Ammon's horn (tissue), 1 donor: Measurements from ENCODE around the gene WDR33.

ENCODE experiments used
- DNase-seq: peaks from one replicate; pipeline ENCODE4 v3.0.0-alpha.2; 2016; ENCODE audit warnings: low spot score

WDR33 gene

DNA sequence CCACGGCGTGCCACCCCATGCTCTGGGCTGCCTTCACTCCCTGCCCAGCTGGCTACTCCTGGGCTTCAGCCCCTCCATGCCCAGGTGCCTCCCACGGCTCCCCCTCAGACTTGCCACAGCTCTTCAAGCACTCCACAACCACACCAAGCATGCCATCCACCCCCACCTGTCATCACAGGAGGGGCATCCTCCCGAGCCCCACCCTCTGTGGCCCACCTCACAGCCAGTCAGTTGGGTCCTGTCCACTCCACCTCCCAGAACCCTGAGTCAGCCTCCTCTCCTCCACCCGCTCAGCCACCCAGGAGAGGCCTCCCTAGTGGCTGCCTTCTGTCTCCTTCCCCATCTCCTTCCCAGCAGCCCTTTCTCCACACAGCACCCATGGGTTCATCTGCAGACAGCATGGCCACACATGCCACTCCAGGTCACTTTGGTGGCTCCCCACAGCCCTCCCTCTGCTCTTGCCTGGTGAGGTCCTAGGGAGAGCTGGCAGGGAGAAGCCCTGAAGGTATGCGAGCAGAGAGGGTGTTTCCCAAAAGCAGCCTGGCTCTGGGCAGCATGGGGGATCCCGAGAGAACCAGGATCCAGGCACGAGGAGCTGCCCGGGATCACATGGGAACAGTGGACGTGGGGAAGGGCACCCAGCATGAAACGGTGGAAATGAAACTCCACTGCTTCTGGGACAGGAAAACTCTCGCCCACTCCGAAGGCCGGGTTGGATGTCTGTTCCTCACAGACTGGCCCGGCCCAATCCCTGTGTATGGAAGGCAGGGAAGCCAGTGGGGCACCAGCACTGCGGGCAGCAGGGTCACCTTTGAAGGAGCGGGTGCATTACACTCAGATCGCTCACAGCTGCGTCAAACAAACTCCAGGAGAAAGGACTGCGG, 138.4 kb downstream of the WDR33 start:
- DNase-seq: no peak

DNA sequence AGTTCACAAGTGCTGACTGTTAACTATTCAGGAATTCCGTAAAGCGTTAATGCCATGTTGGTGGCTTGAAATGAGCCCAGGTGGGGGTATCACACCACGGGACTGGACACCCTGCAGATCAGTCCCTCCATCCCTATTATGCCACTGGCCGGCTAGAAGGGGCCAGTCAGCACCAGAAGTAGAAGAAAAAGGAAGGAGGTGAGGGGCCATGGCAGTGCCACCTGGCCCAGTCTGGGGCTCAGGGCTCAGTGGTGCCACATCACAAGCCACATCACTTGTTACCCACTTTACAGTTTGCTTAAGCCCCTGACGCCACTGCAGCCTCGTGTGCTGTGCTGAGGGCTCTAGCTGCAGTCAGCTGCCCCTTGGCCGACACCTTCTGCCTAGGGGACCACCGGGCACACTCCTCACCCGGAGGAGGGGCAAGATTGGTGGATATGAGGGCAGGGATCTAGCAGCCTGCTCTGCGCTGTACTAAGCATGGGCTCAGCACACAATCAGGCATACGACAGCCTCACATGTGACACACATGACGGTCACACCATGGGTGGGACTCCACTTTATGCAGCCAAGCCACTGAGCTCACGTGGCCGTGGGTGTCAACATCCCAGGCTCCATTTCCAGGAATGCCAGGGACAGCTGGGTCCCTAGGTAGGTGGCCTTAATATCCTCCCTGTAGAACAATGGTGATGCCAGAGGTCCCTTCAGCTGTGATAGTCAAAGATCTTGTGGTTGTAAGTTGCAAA, 139.2 kb downstream of the WDR33 start:
- DNase-seq: no peak

DNA sequence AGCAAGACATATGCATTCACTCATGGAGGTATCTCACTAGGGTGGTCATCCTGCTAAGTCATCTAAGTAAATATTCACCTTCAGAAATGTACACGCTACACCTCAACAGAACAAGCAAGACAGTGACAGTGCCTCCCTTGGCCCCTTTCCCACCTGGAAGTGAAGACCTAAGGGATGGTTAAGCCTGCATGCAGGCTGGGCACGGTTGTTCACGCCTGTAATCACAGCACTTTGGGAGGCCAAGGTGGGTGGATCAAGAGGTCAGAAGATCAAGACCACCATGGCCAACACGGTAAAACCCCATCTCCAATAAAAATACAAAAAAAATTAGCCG, 140.0 kb downstream of the WDR33 start:
- no peak for DNase-seq

DNA sequence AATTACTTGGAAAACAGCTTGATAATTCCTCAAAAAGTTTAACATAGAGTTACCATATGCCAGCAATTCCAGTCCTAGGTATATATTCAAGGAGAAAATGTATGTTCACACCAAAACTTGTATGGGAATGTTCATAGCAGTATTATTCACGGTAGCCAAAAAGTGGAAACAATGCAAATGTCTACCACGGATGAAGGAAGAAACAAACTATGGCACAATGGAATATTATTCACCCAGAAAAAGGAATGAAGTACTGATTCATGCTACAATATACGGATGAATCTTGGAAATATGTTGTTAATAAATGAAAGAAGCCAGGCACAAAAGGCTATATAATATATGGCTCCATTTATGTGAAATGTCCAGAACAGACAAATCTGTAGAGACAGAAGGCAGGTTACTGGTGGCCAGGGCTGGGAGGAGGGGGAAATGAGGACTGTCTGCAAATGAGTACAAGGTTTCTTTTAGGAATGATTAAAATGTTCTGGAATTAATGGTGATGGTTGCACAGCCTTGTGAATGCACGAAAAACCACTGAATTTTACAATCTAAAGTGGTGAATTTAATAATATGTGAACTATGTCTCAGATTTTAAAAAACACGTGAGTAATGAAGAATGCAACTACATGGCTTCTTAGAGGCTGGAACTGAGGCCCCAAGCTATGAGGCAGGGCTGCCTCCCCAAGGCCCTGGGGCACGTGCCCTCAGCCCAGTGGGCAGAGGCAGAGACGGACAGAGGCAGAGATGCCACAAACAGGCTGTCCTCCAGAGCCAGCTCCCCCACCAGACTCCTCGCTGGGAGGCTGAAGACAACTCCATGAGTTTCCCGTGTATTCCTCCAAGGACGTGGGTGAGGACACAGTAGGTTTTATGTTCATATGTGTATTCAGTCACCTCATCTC, 140.7 kb downstream of the WDR33 start:
- no peak for DNase-seq

DNA sequence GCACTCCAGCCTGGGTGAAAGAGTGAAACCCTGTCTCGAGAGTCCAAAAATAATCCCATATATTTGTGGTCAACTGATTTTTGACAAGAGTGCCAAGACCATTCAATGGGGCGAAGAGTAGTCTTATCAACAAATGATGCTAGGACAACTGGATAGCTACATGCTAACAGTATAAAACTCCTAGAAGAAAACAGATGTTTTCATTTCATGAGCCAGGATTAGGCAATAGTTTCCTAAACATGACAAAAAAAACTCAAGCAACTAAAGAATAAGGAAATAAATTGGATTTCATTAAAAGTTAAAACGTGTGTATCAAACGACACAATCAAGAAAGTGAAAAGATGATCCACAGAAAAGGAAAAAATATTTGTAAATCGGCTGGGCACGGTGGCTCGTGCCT, 141.9 kb downstream of the WDR33 start:
- DNase-seq: no peak

DNA sequence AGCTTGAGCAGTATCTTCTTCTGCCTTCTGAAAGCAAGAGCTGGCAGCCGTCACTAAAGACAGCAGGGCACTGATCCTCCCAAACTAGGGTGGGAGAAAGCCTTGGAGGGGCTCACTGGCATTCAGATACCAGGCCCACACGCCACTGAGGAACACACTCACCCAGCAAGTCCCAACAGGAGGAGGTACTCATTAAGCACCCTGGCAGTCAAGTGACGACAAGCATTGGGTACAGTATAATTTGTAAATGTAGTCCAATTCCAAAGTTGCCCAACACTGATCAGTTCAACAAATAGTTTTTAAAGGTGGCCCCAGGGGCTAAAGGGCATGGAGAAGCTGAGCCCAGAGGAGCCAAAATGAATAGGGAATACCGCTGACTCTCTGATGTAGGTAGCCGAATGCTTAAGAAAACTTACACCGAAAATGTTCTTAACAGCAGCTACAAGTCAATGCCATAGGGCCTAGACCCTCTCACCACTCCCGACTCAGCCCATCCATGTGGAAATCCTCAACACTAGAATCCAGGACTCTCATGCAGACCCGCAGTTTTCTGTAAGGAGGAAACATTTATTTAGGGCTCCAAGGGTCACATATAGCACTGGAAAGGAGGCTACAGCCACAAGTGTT, 145.6 kb downstream of the WDR33 start:
- DNase-seq: no peak

DNA sequence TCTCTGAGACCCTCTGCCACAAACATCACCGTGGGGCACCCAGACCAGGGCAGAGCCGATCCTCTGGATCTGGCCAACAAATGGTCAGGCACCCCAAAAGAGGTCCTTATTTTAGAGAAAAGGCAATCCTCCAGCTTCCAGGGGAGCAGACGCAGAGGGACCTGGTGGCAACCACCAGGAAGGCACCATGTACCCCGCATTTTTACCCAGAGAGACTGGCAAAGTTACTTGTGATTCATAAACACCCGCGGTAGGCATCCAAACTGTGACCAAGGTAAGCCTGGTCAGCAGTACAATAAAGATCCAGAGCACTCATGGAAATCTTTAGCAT, 146.1 kb downstream of the WDR33 start:
- no peak for DNase-seq

DNA sequence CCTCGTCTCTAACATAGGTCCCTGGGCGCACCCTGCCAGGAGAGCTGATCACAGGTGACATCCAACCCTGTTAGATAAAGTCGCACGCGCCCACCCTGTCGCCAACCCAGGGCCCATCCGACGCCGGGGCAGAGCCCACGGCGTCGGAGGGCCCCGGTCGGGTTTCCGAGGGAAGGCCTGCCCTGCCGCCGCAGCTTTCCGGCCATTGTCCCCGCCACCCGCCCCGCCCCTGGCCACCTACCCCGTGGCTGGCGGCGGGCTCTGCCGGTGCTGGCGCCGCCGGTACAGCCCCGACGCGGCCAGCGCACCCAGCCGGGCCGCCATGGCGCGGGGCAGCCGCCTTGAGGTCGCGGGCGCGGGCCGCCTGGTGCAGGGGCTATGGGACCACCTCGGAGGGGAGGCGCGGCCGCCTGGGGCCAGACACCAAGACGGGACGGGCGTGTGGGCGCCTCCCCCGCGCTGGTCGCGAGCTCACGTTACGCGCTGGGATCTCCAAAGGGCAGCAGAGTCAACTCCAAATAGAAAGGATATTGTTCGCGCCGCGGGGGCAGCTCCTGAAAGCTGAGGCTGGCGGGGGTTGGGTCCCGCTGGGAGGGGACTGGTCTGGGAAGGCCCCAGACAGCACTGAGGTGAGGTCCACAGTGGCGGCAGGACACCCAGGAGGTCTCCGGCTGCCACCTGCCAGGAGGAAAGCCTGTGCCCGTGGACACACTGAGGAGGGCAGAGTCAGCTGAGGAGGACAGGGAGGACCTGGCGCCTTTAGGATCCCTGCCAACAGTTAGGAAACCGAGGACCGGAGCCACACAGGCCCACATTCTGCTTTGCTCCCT, 146.7 kb downstream of the WDR33 start:
- no peak for DNase-seq

DNA sequence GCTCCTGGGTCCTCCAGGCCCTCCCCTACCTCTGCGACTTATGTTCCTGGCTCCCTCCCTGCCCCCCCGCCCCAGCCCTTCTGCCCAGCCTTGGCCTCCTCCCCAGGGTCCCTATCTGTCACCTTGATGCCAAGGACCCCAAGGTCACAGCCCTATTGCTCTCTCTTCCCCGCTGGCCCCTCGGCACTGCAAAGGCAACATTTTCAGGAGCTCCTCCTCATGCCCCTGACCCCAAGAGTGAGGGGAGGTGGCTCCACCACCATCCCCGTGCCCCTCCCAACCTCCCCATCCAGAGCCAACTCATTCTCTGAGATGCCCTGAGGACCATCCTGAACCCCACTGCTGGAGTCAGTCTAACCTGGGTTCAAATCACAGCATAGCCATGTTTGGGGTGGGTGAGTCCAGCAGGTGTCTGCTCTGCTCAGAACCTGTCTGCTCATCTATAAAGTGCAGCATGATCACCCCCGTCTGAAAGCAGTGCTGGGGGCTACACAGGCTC, 147.4 kb downstream of the WDR33 start:
- no peak for DNase-seq

DNA sequence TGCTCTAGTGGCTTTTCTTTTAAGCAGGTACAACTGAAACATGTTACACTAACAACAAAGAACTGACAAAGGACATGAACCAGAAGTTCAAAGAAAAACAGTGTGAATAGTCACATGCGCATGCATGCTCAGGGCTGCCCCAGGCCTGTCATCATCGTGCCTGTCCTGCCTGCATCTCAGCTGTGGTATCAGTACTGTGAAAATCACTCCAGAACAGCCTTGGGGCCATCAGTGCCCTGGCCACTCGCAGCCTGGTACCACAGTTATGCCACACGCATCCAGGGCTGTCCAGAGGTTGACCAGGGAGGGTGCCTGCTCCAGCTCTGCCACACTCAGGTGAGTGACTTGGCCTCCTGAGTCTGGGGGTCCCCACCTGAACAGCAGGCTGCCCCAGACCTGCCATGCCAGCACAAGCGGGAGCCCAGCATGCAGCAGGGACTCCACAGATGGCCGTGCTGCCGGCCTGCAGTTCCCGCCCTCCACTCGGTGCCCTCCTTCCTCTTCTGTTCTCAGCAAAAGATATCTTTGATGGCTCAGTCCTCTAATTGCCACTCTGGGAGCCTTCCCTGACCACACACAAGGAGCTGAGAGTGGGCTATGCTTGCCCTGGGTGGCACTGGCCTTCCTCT, 147.9 kb downstream of the WDR33 start:
- no peak for DNase-seq

DNA sequence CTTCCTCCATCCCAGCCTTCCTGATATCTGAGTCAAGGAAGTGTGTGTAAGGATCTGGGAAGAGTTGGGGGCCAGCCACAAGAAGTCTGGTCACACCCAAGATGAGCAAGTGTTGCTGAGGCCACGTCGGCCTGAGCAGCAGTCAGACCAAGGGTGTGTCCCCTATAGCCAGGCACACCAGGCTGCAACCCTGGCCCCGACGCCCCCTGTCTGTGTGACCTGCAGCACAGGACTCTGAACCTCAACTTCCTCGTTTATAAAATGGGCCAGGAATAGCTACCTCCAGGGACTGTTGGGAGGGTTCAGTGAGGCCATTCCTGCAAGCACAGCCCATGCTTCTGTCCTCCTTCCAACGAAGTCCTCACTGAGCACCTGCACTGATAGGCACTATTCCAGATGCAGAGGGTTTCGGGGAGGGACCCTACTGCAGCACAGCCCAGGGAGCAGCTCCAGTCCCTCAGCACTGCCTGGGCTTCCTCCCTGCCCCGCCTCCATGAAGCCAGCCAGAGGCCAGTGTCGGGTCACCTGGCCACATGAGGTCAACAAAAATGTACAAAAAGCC, 148.9 kb downstream of the WDR33 start:
- no peak for DNase-seq

DNA sequence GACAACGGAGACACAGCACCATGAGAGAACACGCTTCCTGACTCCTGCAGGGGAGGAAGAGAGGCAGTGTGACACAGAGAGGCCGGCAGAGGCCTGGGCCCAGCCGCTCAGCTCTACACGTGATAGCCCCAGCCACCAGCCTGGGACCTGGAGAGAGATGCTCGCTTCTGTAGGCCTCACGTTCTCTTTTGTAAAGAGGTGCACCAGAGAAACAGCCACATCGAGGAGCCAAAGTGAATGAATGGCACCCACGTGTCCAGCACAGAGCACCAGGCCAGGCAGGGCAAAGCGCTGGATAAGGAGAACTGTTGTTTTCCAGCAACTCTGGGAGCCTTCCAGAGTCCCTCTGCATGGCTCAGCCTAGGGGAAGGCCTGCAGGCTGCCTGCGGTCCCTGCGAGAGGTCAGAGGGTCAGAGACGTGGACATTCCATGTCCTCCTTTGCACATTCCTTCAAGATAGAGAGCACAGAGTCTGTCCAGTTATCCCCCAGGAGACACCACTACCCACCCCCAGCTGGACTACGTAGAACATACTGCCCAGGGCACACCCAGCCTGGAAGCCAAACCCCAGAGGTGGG, 149.8 kb downstream of the WDR33 start:
- peak; percentile 66 for DNase-seq

DNA sequence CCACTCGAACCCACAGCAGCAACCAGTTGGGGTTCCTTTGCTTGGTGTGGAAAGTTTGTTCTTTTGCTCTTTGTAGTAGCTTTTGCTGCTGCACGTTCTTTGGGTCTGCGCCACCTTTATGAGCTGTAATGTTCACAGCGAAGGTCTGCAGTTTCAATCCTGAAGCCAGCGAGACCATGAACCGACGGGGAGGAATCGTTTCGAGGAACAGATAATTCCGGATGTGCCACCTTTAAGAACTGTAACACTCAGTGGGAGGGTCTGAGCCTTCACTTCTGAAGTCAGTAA, 150.7 kb downstream of the WDR33 start:
- DNase-seq: no peak

DNA sequence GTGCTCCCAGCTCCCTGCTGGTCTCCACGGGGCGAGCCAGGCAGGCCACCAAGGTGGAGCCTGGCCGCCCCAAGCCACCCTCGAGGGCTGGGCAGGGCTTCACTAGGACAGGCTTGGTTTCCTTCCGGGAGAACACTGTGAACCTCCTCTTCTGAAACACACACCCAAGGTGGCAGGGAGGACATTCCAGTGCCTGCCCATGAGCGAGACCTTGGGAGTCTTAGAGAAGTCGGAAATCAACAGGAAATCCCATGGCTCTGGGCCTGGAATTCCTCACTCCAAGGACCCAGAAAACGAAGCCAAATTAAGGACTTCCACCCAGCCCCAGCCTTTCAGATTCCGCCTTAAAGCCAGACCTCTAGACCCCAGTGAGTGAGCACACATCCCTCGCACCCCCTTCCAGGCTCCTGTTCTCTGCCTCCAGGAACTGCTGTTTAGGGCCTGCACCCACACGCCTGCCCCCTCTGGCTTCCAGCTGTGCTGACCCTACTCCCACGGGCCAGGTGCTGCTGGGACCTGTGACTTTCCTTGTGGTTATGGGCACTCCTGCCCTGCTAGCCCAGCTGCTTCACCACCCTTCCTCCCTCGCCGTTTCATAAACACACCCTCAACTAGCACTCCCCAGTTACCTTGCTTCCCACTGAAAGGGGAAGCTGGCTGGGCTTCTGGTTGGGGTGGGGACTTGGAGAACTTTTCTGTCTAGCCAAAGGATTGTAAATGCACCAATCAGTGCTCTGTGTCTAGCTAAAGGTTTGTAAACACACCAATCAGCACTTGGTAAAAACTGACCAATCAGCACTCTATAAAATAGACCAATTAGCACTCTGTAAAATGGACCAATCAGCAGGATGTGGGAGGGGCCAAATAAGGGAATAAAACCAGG, 151.3 kb downstream of the WDR33 start:
- no peak for DNase-seq

DNA sequence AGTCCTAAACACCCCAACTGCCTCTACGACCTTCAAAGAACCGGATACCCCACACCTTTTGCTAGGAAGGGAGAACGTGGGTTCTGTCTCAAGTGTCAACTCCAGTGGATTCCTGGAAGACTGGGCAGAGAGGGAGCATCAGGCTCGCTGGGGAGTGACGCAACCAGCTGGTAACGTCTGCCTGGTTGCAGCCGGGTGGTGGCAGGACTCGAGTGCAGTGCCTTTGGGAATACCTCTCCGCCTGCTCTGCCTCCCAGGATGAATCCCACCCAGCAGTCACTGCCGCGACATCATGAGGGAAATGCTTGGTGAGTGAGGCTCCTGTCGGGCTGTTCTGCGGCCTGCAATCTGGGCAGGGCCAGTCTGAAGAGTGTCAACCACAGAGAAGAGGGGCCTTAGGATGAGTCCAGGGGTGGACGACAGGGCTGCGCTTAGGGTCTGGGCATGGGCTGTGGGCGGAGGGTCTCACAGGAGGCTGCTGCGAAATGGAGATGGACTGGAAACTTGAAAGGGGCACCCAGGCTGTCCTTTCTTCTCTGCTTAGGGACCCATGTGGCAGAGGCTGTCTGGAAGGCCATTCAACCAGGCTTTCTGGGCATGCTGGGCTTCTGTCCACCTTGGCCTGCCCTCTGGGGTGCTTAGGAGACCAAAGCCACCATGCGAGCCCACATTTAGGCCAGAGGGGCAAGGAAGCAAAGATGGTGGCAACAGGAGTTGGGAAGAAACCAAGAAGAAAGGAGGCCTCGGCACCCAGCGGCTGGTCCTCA, 152.1 kb downstream of the WDR33 start:
- no peak for DNase-seq

DNA sequence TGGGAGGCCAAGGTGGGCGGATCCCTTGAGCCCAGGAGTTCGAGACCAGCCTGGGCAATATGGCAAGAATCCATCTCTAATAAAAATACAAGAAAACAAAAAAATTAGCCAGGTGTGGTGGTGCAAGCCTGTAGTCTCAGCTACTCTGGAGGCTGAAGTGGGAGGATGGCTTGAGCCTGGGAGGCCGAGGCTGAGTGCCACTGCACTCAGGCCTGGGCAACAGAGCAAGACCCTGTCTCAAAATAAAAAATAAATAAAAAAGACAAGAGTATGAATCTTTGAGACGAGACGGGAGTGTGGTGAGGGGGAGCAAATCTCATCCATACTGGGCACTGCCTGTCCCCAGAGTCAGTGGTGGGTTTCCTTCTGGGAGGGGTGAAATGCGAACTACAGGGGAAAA, 152.8 kb downstream of the WDR33 start:
- DNase-seq: no peak

DNA sequence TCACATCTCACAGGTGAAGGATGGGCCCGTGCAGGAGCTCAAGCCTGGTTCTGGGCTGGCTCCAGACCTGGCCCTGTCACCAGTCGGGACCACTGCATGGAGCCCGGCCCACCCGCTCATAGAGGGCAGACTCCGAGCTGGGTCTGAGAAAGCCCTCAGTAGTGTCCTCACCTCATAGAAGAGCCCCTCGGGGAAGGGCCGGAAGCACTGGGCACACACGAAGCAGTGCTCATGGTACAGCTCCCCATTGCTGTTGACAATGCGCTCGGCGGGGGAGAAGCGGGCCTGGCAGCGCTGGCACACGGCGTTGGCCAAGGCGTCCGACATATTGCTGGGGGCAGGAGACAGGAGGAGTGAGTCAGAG, 153.8 kb downstream of the WDR33 start:
- DNase-seq: no peak

DNA sequence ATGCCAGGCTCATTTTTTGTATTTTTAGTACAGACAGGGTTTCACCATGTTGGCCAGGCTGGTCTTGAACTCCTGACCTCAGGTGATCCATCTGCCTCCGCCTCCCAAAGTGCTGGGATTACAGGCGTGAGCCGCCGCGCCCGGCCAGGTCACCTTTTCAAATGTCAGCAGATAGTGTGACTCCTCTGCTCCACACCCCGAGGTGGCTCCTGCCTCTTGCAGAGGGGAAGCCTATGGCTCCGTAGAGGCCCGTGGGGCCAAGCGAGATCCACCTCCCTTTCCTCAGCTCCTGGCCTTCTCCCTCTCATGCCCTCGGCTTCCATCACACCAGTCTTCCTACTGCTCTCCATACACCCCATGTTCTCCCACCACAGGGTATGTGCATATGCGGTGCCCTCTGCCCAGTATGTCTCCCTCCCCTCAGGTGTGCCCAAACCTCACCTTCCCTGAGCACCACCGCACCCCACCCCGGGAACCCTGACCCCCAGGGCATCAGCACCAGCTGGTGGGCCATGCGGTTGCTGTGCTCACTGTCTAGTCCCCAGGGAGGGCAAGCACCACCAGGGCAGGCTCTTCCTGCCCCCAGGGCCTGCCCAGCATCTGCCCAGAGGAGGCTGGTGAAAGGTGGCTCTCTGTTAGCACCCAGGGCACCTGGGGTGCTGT, 154.3 kb downstream of the WDR33 start:
- DNase-seq: no peak
